Neural cell (in vitro differentiated cells): ENCODE results near the gene TSPAN31. TPM values are rescaled to one million over a fixed set of nuclear protein-coding genes. Genes with fewer than 3 reads are reported as not detected.

ENCODE experiments used
- H2AFZ ChIP-seq: fragments of 200-600, 300-800 bp; sonication (generic), shearing (Covaris generic); 2 replicates; pipeline ENCODE4 v1.6.0; 2014; ENCODE audit warnings: low read depth, mild to moderate bottlenecking, antibody characterized with exemption, low read length, moderate library complexity
- H3F3A ChIP-seq: fragments of 200-600 bp; shearing (Covaris generic); 2 replicates; pipeline ENCODE4 v1.6.1; 2016; ENCODE audit warnings: mild to moderate bottlenecking, moderate library complexity, mixed read lengths, antibody characterized with exemption, low read length; ENCODE audit not compliant: insufficient read depth, poor library complexity, severe bottlenecking
- H3K27ac ChIP-seq: fragments of 200-600, 300-800 bp; sonication (generic), shearing (Covaris generic); 2 replicates; pipeline ENCODE4 v1.5.1; 2014; ENCODE audit warnings: mild to moderate bottlenecking, low read length, moderate library complexity
- H3K27me3 ChIP-seq: fragments of 300-800, 200-600 bp; sonication (generic), shearing (Covaris generic); 2 replicates; pipeline ENCODE4 v1.6.0; 2014; ENCODE audit warnings: mild to moderate bottlenecking, low read depth, low read length, moderate library complexity; ENCODE audit not compliant: insufficient read depth
- H3K36me3 ChIP-seq: fragments of 300-800, 200-600 bp; sonication (generic), shearing (Covaris generic); 2 replicates; pipeline ENCODE4 v1.5.1; 2014; ENCODE audit warnings: mild to moderate bottlenecking, antibody characterized with exemption, low read length, moderate library complexity; ENCODE audit not compliant: insufficient read depth
- H3K4me2 ChIP-seq: fragments of 300-800, 200-600 bp; sonication (generic), shearing (Covaris generic); 2 replicates; pipeline ENCODE4 v1.6.0; 2014; ENCODE audit warnings: mild to moderate bottlenecking, low read length
- H3K4me3 ChIP-seq: fragments of 300-800, 200-600 bp; sonication (generic), shearing (Covaris generic); 2 replicates; pipeline ENCODE4 v1.5.1; 2014; ENCODE audit warnings: mild to moderate bottlenecking, low read length, moderate library complexity
- H3K79me2 ChIP-seq: fragments of 200-600 bp; shearing (Covaris generic); replicated peaks from 2 replicates; pipeline ENCODE4 v1.6.0; 2014; ENCODE audit warnings: mild to moderate bottlenecking, low read length, moderate library complexity; ENCODE audit not compliant: insufficient read depth
- H3K9ac ChIP-seq: fragments of 300-800, 200-600 bp; sonication (generic), shearing (Covaris generic); 2 replicates; pipeline ENCODE4 v1.6.1; 2016; ENCODE audit warnings: mild to moderate bottlenecking, low read length, mixed read lengths
- H3K9me2 ChIP-seq: fragments of 200-600 bp; shearing (Covaris generic); 2 replicates; pipeline ENCODE4 v1.6.1; 2016; ENCODE audit warnings: mild to moderate bottlenecking, low read length, mixed read lengths; ENCODE audit not compliant: insufficient read depth
- H3K9me3 ChIP-seq: fragments of 200-600, 300-800 bp; sonication (generic), shearing (Covaris generic); 2 replicates; pipeline ENCODE4 v1.6.1; 2016; ENCODE audit warnings: mild to moderate bottlenecking, mixed run types, low read length, moderate library complexity, mixed read lengths
- H4K20me1 ChIP-seq: fragments of 200-600 bp; shearing (Covaris generic); 2 replicates; pipeline ENCODE4 v1.6.1; 2016; ENCODE audit warnings: mild to moderate bottlenecking, mixed run types; ENCODE audit not compliant: insufficient read depth
- CTCF ChIP-seq: fragments of 450-650 bp; IDR thresholded peaks from 2 replicates; pipeline ENCODE4 v1.5.1; 2014; ENCODE audit warnings: antibody characterized with exemption, mild to moderate bottlenecking, moderate library complexity; ENCODE audit not compliant: poor library complexity, severe bottlenecking
- EP300 ChIP-seq: fragments of 450-650 bp; conservative IDR thresholded peaks from 2 replicates; pipeline ENCODE4 v1.6.1; 2014; ENCODE audit warnings: antibody characterized with exemption, mild to moderate bottlenecking, moderate library complexity; ENCODE audit not compliant: poor library complexity, severe bottlenecking
- EZH2 ChIP-seq: fragments of 200-600, 300-800 bp; shearing (Covaris generic), sonication (generic); IDR thresholded peaks from 2 replicates; pipeline ENCODE4 v1.6.1; 2014; ENCODE audit warnings: antibody characterized with exemption, low read length, borderline replicate concordance, mild to moderate bottlenecking; ENCODE audit not compliant: insufficient read depth, poor library complexity, severe bottlenecking
- MXI1 ChIP-seq: fragments of 450-650 bp; conservative IDR thresholded peaks from 2 replicates; pipeline ENCODE4 v1.6.1; 2014; ENCODE audit warnings: antibody characterized with exemption, mild to moderate bottlenecking; ENCODE audit not compliant: poor library complexity, severe bottlenecking
- POLR2AphosphoS5 ChIP-seq: IDR thresholded peaks from 2 replicates; pipeline ENCODE4 v1.6.1; 2012
- RAD21 ChIP-seq: fragments of 450-650 bp; conservative IDR thresholded peaks from 2 replicates; pipeline ENCODE4 v1.6.1; 2014; ENCODE audit warnings: antibody characterized with exemption, mild to moderate bottlenecking, moderate library complexity
- REST ChIP-seq: IDR thresholded peaks from 2 replicates; pipeline ENCODE4 v1.6.1; 2012; ENCODE audit warnings: borderline replicate concordance
- SMC3 ChIP-seq: fragments of 450-650 bp; conservative IDR thresholded peaks from 2 replicates; pipeline ENCODE4 v1.6.1; 2014; ENCODE audit warnings: antibody characterized with exemption, mild to moderate bottlenecking, moderate library complexity; ENCODE audit not compliant: poor library complexity
- TAF1 ChIP-seq: IDR thresholded peaks from 2 replicates; pipeline ENCODE4 v1.6.1; 2012; ENCODE audit warnings: low read depth
- polyA plus RNA-seq: library from polyadenylated mRNA; depleted of rRNA; stranded (reverse); fragments of >200 nt; gene quantifications from 2 replicates; pipeline ENCODE4 v1.2.3, GENCODE V29; 2014

The TSPAN31 gene
- polyA plus RNA-seq, 1 donor from 2014 or later, result 85.3 TPM

GRCh38 chr12:57749061-57749460 lies 4.2 kb downstream of the TSPAN31 start:
- H3K79me2 ChIP-seq, result peaks cover 27% of the 10 kb centered on the region
- no peak for TF ChIP-seq REST
- no peak for TF ChIP-seq EZH2
- no peak for TF ChIP-seq MXI1
- no peak for TF ChIP-seq CTCF
- TF ChIP-seq EP300, result no peak
- no peak for TF ChIP-seq POLR2AphosphoS5
- no peak for TF ChIP-seq SMC3
- TF ChIP-seq RAD21, result no peak
- TF ChIP-seq TAF1, result no peak
- no peak overlapping the region for H3K9ac ChIP-seq
- H3K36me3 ChIP-seq, result peaks cover 7% of the 10 kb centered on the region
- no peak overlapping the region for H3K27ac ChIP-seq
- no peak overlapping the region for H3K4me3 ChIP-seq
- no peaks in the 10 kb centered on the region for H3F3A ChIP-seq
- H3K9me2 ChIP-seq, result no peaks in the 10 kb centered on the region
- no peaks in the 10 kb centered on the region for H3K9me3 ChIP-seq
- H3K27me3 ChIP-seq, result no peaks in the 10 kb centered on the region
- H4K20me1 ChIP-seq, result no peaks in the 10 kb centered on the region
- H3K4me2 ChIP-seq, result no peak overlapping the region
- H2AFZ ChIP-seq, result no peak overlapping the region

- TF ChIP-seq POLR2AphosphoS5 (no peak), SMC3 (no peak), TAF1 (no peak), MXI1 (no peak), REST (no peak), EP300 (no peak), RAD21 (no peak), CTCF (no peak), EZH2 (no peak)
- Histone ChIP-seq H3K9me3 (no peaks in the 10 kb centered on the region), H3F3A (no peaks in the 10 kb centered on the region), H3K27me3 (no peaks in the 10 kb centered on the region), H3K4me2 (peak overlapping the region; percentile 100), H3K79me2 (peaks cover 27% of the 10 kb centered on the region), H3K9ac (peak overlapping the region; percentile 95), H4K20me1 (no peaks in the 10 kb centered on the region), H3K27ac (peak overlapping the region; percentile 87), H3K36me3 (peaks cover 7% of the 10 kb centered on the region), H3K9me2 (no peaks in the 10 kb centered on the region), H3K4me3 (peak overlapping the region; percentile 85), H2AFZ (no peak overlapping the region)
Measured at GRCh38 chr12:57750561-57751431, 6.0 kb downstream of the TSPAN31 start.
